K562 (cell line): ENCODE data around the gene PDGFA. TPM values are rescaled to one million over a fixed set of nuclear protein-coding genes. Genes with fewer than 3 reads are reported as not detected.

ENCODE experiments used
- ATF6 ChIP-seq: sonication (generic); formaldehyde crosslinking; IDR thresholded peaks from 2 replicates; pipeline ENCODE4 v1.4.0; 2020; ENCODE audit warnings: mild to moderate bottlenecking, missing genetic modification reagents
- CBX5 ChIP-seq: IDR thresholded peaks from 2 replicates; pipeline ENCODE4 v1.6.1; 2014; ENCODE audit warnings: low read depth, borderline replicate concordance
- CGGBP1 ChIP-seq: fragments of 250-450 bp; sonication (Bioruptor Pico); IDR thresholded peaks from 2 replicates; pipeline ENCODE4 v1.9.0; 2021; ENCODE audit warnings: mild to moderate bottlenecking
- CHD1 ChIP-seq: fragments of 200-600 bp; sonication (generic); IDR thresholded peaks from one replicate; pipeline ENCODE4 v1.6.1; 2012; ENCODE audit warnings: mild to moderate bottlenecking, moderate library complexity, low read length, inconsistent platforms
- EGR1 ChIP-seq: fragments of 450-650 bp; conservative IDR thresholded peaks from 2 replicates; pipeline ENCODE4 v1.6.1; 2017; ENCODE audit warnings: mild to moderate bottlenecking
- FOXO4 ChIP-seq: fragments of 450-650 bp; formaldehyde crosslinking; IDR thresholded peaks from 2 replicates; pipeline ENCODE4 v1.4.0; 2020; ENCODE audit warnings: mild to moderate bottlenecking, moderate library complexity
- GATA2 ChIP-seq: sonication (generic); formaldehyde crosslinking; IDR thresholded peaks from 2 replicates; pipeline ENCODE4 v1.4.0; 2020; ENCODE audit warnings: mild to moderate bottlenecking, missing genetic modification reagents
- HDAC3 ChIP-seq: fragments of 450-650 bp; IDR thresholded peaks from 2 replicates; pipeline ENCODE4 v1.6.1; 2018; ENCODE audit warnings: borderline replicate concordance, mild to moderate bottlenecking, moderate library complexity; ENCODE audit not compliant: partially characterized antibody
- HEY1 ChIP-seq: fragments of 250-450 bp; sonication (Bioruptor Pico); IDR thresholded peaks from 2 replicates; pipeline ENCODE4 v1.5.0; 2020; ENCODE audit warnings: mild to moderate bottlenecking, moderate library complexity, borderline replicate concordance
- HOXB6 ChIP-seq: fragments of 250-450 bp; sonication (Bioruptor Pico); IDR thresholded peaks from 2 replicates; pipeline ENCODE4 v1.5.1; 2022; ENCODE audit warnings: mild to moderate bottlenecking, borderline replicate concordance
- HSF4 ChIP-seq: fragments of 250-450 bp; sonication (Bioruptor Pico); IDR thresholded peaks from 2 replicates; pipeline ENCODE4 v2.1.2; 2022; ENCODE audit warnings: mild to moderate bottlenecking, moderate library complexity, borderline replicate concordance
- KLF10 ChIP-seq: fragments of 250-450 bp; sonication (Bioruptor Pico); IDR thresholded peaks from 2 replicates; pipeline ENCODE4 v1.6.1; 2021; ENCODE audit warnings: matching md5 sums
- LCOR ChIP-seq: sonication (generic); formaldehyde crosslinking; IDR thresholded peaks from 2 replicates; pipeline ENCODE4 v1.8.0; 2022; ENCODE audit warnings: mild to moderate bottlenecking, missing genetic modification reagents
- MAFG ChIP-seq: fragments of 450-650 bp; conservative IDR thresholded peaks from 2 replicates; pipeline ENCODE4 v1.6.1; 2016; ENCODE audit warnings: missing genetic modification characterization, missing compliant biosample characterization
- MYBL2 ChIP-seq, 2 experiments: fragments of 450-650 bp in 1 of 2; sonication (generic) in 1 of 2; formaldehyde crosslinking in 1 of 2; IDR thresholded peaks; 2 replicates each; pipeline versions ENCODE4 v1.6.1 to v1.8.1; 2017 to 2022; ENCODE audit warnings: borderline replicate concordance in 1 of 2, inconsistent platforms in 1 of 2, low read depth in 1 of 2, mild to moderate bottlenecking in 1 of 2, missing genetic modification reagents in 1 of 2, moderate library complexity in 1 of 2
- MYC ChIP-seq, 2 experiments: fragments of 250-450 bp in 1 of 2; sonication (Bioruptor Pico) in 1 of 2; IDR thresholded peaks; 2 replicates each; pipeline versions ENCODE4 v1.5.1 to v1.6.1; 2012 to 2021; ENCODE audit warnings: low read depth in 2 of 2, borderline replicate concordance in 1 of 2, improper control_type of control experiment in 1 of 2, low read length in 1 of 2, mild to moderate bottlenecking in 1 of 2, moderate library complexity in 1 of 2
- NFIC ChIP-seq: fragments of 450-650 bp; IDR thresholded peaks from 2 replicates; pipeline ENCODE4 v1.6.1; 2017; ENCODE audit warnings: mild to moderate bottlenecking, inconsistent platforms
- RBM39 ChIP-seq: fragments of 200-400 bp; formaldehyde crosslinking; optimal IDR thresholded peaks from 2 replicates; pipeline ENCODE3; 2018; ENCODE audit warnings: low read depth, low read length
- RNF2 ChIP-seq: sonication (generic); IDR thresholded peaks from 2 replicates; pipeline ENCODE4 v1.6.1; 2016
- SRSF9 ChIP-seq: fragments of 200-400 bp; formaldehyde crosslinking; IDR thresholded peaks from 2 replicates; pipeline ENCODE4 v1.6.1; 2017; ENCODE audit warnings: low read depth, low read length, borderline replicate concordance
- TAF1 ChIP-seq: IDR thresholded peaks from 2 replicates; pipeline ENCODE4 v1.6.1; 2011; ENCODE audit warnings: mild to moderate bottlenecking, low read length, moderate library complexity; ENCODE audit not compliant: insufficient read depth, control insufficient read depth, severe bottlenecking; ENCODE audit errors: extremely low read depth
- ZNF239 ChIP-seq: fragments of 250-450 bp; sonication (Bioruptor Pico); IDR thresholded peaks from 2 replicates; pipeline ENCODE4 v1.4.0; 2020; ENCODE audit warnings: mild to moderate bottlenecking
- ZNF740 ChIP-seq, 3 experiments: fragments of 200-800 bp in 1 of 3; sonication (Bioruptor generic) in 1 of 3; sonication (generic) in 1 of 3; formaldehyde crosslinking in 1 of 3; IDR thresholded peaks; 2 replicates each; pipeline versions ENCODE4 v1.6.1 to v1.8.0; 2016 to 2022; ENCODE audit warnings: mild to moderate bottlenecking in 2 of 3, missing compliant biosample characterization in 2 of 3, missing genetic modification characterization in 2 of 3, missing genetic modification reagents in 1 of 3
- polyA plus RNA-seq, 8 experiments: library from polyadenylated mRNA; depleted of rRNA in 4 of 8; stranded (reverse) in 5 of 8; unstranded in 3 of 8; fragments of >200 nt; fragmentation: Nextera tagmentation in 2 of 8; fragmentation: Illumina TruSeq in 1 of 8; extraction: Ambion mirVana in 2 of 8; extraction: Trizol in 1 of 8; gene quantifications; 2 replicates each; pipeline versions ENCODE4 v1.2.1 to v1.2.3, GENCODE V29; 2011 to 2014; ENCODE audit warnings: inconsistent platforms in 1 of 8, missing spikeins in 1 of 8
- total RNA-seq, 7 experiments: library from RNA; depleted of rRNA in 6 of 7; stranded (reverse); fragments of >200 nt in 6 of 7; fragmentation: Illumina TruSeq in 2 of 7; extraction: Trizol in 2 of 7; gene quantifications; 2 replicates each; pipeline versions ENCODE4 v1.2.1 to v1.2.3, GENCODE V29; 2011 to 2021; ENCODE audit warnings: low replicate concordance in 1 of 7

The PDGFA gene
- total and polyA plus RNA-seq, 9 of the 15 experiments (the other 6 are each of a cell fraction or from before 2014, with no cell fraction given) = 2.5 to 10.2 (median 4.6) TPM

GRCh38 chr7:471866-472639, 47.6 kb downstream of the PDGFA start (continued):
- TF ChIP-seq HSF4 (CRISPR knock-in tag) = no peak
- no peak for TF ChIP-seq SRSF9
- TF ChIP-seq ZNF740 (CRISPR knock-in tag; IDR thresholded peaks at IDR 0.05) = no peak
- no peak for TF ChIP-seq ZNF740 (tag; IDR thresholded peaks at IDR 0.05)
- no peak for TF ChIP-seq GATA2 (CRISPR knock-in tag)
- peak; percentile 61 for TF ChIP-seq NFIC
- TF ChIP-seq MYBL2 (IDR thresholded peaks at IDR 0.05; ENCODE audit: low read depth) = no peak
- TF ChIP-seq MYBL2 (CRISPR knock-in tag; IDR thresholded peaks at IDR 0.05; ENCODE audit: borderline replicate concordance) = no peak
- no peak for TF ChIP-seq ZNF239 (CRISPR knock-in tag)
- no peak for TF ChIP-seq HDAC3
- no peak for TF ChIP-seq KLF10 (CRISPR knock-in tag)
- no peak for TF ChIP-seq ATF6 (CRISPR knock-in tag)
- TF ChIP-seq EGR1 = no peak
- TF ChIP-seq HEY1 (CRISPR knock-in tag) = no peak
- TF ChIP-seq FOXO4 (CRISPR knock-in tag) = no peak
- TF ChIP-seq MYC (IDR thresholded peaks at IDR 0.05; ENCODE audit: low read depth, low read length) = peak; percentile 97
- 0 out of 2 replicates have a peak, but pooled peaks have one; percentile 54 for TF ChIP-seq MYC (CRISPR knock-in tag; IDR thresholded peaks at IDR 0.05; ENCODE audit: borderline replicate concordance, low read depth)
- TF ChIP-seq CGGBP1 (CRISPR knock-in tag) = no peak
- no peak for TF ChIP-seq CBX5
- TF ChIP-seq RBM39 = no peak
- peak; percentile 69 for TF ChIP-seq RNF2
- peak; percentile 78 for TF ChIP-seq MAFG (tag)
- TF ChIP-seq TAF1 = no peak
- no peak for TF ChIP-seq HOXB6 (CRISPR knock-in tag)
- TF ChIP-seq LCOR (CRISPR knock-in tag) = 0 out of 2 replicates have a peak, but pooled peaks have one; percentile 39
- TF ChIP-seq CHD1 = no peak
